Measurements from ENCODE around the gene MYLK3.

DNA sequence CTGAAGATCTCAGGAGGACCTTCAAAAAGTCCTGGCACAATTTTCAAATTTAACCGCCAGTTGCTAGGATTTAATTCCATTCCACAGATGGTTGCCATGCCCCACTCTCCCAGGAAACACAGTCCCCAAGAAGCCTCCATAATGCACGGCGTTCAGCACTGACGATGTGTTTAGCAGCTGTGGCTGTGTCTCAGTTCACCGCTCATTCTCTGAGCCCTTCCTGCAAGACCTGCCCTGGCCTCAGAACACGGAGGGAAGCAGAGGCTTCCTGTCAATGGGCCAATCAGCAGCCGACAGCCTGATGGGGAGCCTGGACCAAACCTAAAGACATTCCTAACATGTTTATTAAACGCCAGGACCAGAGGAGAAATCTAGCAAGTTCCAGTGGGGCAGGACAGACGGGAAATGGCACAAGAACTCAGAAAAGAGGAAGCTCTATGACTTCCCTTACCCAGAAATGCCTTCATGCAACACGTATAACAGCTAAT is 4.9 kb downstream of the MYLK3 start:
- TF ChIP-seq, protein P1, sequence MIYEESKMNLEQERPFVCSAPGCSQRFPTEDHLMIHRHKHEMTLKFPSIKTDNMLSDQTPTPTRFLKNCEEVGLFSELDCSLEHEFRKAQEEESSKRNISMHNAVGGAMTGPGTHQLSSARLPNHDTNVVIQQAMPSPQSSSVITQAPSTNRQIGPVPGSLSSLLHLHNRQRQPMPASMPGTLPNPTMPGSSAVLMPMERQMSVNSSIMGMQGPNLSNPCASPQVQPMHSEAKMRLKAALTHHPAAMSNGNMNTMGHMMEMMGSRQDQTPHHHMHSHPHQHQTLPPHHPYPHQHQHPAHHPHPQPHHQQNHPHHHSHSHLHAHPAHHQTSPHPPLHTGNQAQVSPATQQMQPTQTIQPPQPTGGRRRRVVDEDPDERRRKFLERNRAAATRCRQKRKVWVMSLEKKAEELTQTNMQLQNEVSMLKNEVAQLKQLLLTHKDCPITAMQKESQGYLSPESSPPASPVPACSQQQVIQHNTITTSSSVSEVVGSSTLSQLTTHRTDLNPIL (CRISPR knock-in tag; IDR thresholded peaks at IDR 0.05; ENCODE audit: low read depth): no peak
- no peak for TF ChIP-seq ZFP30 (CRISPR knock-in tag; IDR thresholded peaks at IDR 0.05)
- TF ChIP-seq, protein P2, sequence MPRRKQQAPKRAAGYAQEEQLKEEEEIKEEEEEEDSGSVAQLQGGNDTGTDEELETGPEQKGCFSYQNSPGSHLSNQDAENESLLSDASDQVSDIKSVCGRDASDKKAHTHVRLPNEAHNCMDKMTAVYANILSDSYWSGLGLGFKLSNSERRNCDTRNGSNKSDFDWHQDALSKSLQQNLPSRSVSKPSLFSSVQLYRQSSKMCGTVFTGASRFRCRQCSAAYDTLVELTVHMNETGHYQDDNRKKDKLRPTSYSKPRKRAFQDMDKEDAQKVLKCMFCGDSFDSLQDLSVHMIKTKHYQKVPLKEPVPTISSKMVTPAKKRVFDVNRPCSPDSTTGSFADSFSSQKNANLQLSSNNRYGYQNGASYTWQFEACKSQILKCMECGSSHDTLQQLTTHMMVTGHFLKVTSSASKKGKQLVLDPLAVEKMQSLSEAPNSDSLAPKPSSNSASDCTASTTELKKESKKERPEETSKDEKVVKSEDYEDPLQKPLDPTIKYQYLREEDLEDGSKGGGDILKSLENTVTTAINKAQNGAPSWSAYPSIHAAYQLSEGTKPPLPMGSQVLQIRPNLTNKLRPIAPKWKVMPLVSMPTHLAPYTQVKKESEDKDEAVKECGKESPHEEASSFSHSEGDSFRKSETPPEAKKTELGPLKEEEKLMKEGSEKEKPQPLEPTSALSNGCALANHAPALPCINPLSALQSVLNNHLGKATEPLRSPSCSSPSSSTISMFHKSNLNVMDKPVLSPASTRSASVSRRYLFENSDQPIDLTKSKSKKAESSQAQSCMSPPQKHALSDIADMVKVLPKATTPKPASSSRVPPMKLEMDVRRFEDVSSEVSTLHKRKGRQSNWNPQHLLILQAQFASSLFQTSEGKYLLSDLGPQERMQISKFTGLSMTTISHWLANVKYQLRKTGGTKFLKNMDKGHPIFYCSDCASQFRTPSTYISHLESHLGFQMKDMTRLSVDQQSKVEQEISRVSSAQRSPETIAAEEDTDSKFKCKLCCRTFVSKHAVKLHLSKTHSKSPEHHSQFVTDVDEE (CRISPR knock-in tag; IDR thresholded peaks at IDR 0.05): no peak
- TF ChIP-seq, protein P3, sequence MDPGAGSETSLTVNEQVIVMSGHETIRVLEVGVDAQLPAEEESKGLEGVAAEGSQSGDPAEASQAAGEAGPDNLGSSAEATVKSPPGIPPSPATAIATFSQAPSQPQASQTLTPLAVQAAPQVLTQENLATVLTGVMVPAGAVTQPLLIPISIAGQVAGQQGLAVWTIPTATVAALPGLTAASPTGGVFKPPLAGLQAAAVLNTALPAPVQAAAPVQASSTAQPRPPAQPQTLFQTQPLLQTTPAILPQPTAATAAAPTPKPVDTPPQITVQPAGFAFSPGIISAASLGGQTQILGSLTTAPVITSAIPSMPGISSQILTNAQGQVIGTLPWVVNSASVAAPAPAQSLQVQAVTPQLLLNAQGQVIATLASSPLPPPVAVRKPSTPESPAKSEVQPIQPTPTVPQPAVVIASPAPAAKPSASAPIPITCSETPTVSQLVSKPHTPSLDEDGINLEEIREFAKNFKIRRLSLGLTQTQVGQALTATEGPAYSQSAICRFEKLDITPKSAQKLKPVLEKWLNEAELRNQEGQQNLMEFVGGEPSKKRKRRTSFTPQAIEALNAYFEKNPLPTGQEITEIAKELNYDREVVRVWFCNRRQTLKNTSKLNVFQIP (CRISPR knock-in tag; IDR thresholded peaks at IDR 0.05; ENCODE audit: borderline replicate concordance, low read depth): no peak
- TF ChIP-seq RARB (CRISPR knock-in tag; IDR thresholded peaks at IDR 0.05): no peak
- TF ChIP-seq, protein P4, sequence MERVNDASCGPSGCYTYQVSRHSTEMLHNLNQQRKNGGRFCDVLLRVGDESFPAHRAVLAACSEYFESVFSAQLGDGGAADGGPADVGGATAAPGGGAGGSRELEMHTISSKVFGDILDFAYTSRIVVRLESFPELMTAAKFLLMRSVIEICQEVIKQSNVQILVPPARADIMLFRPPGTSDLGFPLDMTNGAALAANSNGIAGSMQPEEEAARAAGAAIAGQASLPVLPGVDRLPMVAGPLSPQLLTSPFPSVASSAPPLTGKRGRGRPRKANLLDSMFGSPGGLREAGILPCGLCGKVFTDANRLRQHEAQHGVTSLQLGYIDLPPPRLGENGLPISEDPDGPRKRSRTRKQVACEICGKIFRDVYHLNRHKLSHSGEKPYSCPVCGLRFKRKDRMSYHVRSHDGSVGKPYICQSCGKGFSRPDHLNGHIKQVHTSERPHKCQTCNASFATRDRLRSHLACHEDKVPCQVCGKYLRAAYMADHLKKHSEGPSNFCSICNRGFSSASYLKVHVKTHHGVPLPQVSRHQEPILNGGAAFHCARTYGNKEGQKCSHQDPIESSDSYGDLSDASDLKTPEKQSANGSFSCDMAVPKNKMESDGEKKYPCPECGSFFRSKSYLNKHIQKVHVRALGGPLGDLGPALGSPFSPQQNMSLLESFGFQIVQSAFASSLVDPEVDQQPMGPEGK (CRISPR knock-in tag; IDR thresholded peaks at IDR 0.05; ENCODE audit: borderline replicate concordance): no peak
- TF ChIP-seq ISL1 (CRISPR knock-in tag; IDR thresholded peaks at IDR 0.05): no peak
- TF ChIP-seq ARNTL (CRISPR knock-in tag; IDR thresholded peaks at IDR 0.05; ENCODE audit: borderline replicate concordance, low read depth): no peak
- TF ChIP-seq ZNF8 (CRISPR knock-in tag; IDR thresholded peaks at IDR 0.05): no peak
- no peak for TF ChIP-seq GLIS3 (CRISPR knock-in tag; IDR thresholded peaks at IDR 0.05)
- TF ChIP-seq, protein P5, sequence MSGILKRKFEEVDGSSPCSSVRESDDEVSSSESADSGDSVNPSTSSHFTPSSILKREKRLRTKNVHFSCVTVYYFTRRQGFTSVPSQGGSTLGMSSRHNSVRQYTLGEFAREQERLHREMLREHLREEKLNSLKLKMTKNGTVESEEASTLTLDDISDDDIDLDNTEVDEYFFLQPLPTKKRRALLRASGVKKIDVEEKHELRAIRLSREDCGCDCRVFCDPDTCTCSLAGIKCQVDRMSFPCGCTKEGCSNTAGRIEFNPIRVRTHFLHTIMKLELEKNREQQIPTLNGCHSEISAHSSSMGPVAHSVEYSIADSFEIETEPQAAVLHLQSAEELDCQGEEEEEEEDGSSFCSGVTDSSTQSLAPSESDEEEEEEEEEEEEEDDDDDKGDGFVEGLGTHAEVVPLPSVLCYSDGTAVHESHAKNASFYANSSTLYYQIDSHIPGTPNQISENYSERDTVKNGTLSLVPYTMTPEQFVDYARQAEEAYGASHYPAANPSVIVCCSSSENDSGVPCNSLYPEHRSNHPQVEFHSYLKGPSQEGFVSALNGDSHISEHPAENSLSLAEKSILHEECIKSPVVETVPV (CRISPR knock-in tag; IDR thresholded peaks at IDR 0.05): no peak
- no peak for TF ChIP-seq TCF4 (CRISPR knock-in tag; IDR thresholded peaks at IDR 0.05; ENCODE audit: borderline replicate concordance)
- TF ChIP-seq ESRRG (CRISPR knock-in tag; IDR thresholded peaks at IDR 0.05): no peak

Data from SK-N-SH treated with all-trans-retinoic acid at 6 μM for 48 hours (cell line).